Testis (tissue), 2 donors: ENCODE measurements around the gene MX1.

ENCODE experiments used
- POLR2A ChIP-seq: fragments of 450-650 bp; IDR thresholded peaks from one replicate; pipeline ENCODE4 v1.6.1; 2017; ENCODE audit warnings: antibody characterized with exemption, mild to moderate bottlenecking, moderate library complexity
- TF ChIP-seq, protein P1 (sequence below), 3 experiments: fragments of 450-650 bp in 2 of 3; fragments of 200-600 bp in 1 of 3; sonication (generic) in 1 of 3; IDR thresholded peaks; one replicate each; pipeline ENCODE4 v1.5.1; 2016 to 2019; ENCODE audit warnings: antibody characterized with exemption in 3 of 3, mild to moderate bottlenecking in 2 of 3, moderate library complexity in 1 of 3

DNA sequence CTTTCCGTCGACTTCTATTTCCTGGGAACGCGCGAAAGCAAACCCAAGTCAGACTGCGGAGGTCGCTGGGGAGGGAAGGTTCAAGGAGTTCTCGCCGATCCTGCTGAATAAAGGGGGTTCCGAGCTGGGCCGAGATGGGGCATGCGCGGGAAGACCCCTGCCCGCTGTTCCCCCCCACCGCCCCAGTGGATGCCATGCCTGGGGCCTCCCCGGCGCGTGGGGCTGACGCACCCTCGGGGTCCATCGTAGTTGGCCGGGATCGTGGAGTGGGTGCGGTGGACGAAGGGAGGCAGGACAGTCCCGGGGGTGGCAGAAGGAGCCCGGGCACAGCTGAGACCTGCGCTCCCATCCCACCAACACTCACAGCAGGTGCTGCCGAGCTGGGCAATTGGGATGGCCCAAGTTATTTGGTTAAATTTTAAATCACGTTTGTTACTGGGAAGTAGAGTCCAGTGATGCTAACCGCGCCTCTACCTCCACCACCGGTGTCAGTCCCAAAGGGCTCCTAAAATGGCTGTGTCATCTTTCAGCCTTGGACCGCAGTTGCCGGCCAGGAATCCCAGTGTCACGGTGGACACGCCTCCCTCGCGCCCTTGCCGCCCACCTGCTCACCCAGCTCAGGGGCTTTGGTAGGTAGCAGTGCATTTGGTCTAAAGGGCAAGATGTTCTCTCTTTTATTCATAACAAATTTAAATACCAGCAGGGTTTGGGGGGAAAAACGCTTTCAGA lies 801 bp downstream of the MX1 start:
- no peak for TF ChIP-seq POLR2A
- TF ChIP-seq, protein P1, sequence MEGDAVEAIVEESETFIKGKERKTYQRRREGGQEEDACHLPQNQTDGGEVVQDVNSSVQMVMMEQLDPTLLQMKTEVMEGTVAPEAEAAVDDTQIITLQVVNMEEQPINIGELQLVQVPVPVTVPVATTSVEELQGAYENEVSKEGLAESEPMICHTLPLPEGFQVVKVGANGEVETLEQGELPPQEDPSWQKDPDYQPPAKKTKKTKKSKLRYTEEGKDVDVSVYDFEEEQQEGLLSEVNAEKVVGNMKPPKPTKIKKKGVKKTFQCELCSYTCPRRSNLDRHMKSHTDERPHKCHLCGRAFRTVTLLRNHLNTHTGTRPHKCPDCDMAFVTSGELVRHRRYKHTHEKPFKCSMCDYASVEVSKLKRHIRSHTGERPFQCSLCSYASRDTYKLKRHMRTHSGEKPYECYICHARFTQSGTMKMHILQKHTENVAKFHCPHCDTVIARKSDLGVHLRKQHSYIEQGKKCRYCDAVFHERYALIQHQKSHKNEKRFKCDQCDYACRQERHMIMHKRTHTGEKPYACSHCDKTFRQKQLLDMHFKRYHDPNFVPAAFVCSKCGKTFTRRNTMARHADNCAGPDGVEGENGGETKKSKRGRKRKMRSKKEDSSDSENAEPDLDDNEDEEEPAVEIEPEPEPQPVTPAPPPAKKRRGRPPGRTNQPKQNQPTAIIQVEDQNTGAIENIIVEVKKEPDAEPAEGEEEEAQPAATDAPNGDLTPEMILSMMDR (IDR thresholded peaks at IDR 0.05) = no peak
